ENCODE measurements around the gene BCL7B.
"Not testable (repeated sequence)": the region's sequence is repeated elsewhere in the genome, so short reads cannot be mapped to it uniquely, and the experiment has no call there.

Gene BCL7B

GRCh38 chr7:73532224-73532623, 25.3 kb downstream of the BCL7B start:
- no peak for FAIRE-seq

- no peak for FAIRE-seq
Measured at GRCh38 chr7:73530800-73531199, 26.7 kb downstream of the BCL7B start.

GRCh38 chr7:73526896-73527821, 30.3 kb downstream of the BCL7B start:
- no peak for FAIRE-seq

- not testable (repeated sequence) for FAIRE-seq
Measured at GRCh38 chr7:73526158-73526494, 31.4 kb downstream of the BCL7B start.

GRCh38 chr7:73522105-73522872, 35.2 kb downstream of the BCL7B start, which contains the start of gene BAZ1B:
Gene BAZ1B (minus strand): TSS chr7:73522293. CDS start chr7:73521933, 360 bp downstream.
- FAIRE-seq: peak; percentile 46

- no peak for FAIRE-seq
Measured at GRCh38 chr7:73521636-73522104, 35.8 kb downstream of the BCL7B start.

- FAIRE-seq: no peak
Measured at GRCh38 chr7:73520673-73521635, 36.5 kb downstream of the BCL7B start.

- no peak for FAIRE-seq
Measured at GRCh38 chr7:73519867-73520672, 37.4 kb downstream of the BCL7B start.

- no peak for FAIRE-seq
Measured at GRCh38 chr7:73518470-73518869, 39.0 kb downstream of the BCL7B start.

GRCh38 chr7:73517241-73517995, 40.1 kb downstream of the BCL7B start:
- no peak for FAIRE-seq

GRCh38 chr7:73515178-73515577, 42.3 kb downstream of the BCL7B start:
- no peak for FAIRE-seq

- FAIRE-seq: no peak
Measured at GRCh38 chr7:73512018-73512780, 45.3 kb downstream of the BCL7B start.

GRCh38 chr7:73509463-73509862, 48.0 kb downstream of the BCL7B start:
- FAIRE-seq: no peak

- FAIRE-seq: no peak
Measured at GRCh38 chr7:73507556-73507955, 49.9 kb downstream of the BCL7B start.

GRCh38 chr7:73504920-73505319, 52.6 kb downstream of the BCL7B start:
- no peak for FAIRE-seq

- no peak for FAIRE-seq
Measured at GRCh38 chr7:73504017-73504416, 53.5 kb downstream of the BCL7B start.

GRCh38 chr7:73503229-73503628, 54.3 kb downstream of the BCL7B start:
- FAIRE-seq: no peak

- FAIRE-seq: no peak
Measured at GRCh38 chr7:73496626-73497025, 60.9 kb downstream of the BCL7B start.

GRCh38 chr7:73495507-73495906, 62.0 kb downstream of the BCL7B start:
- not testable (repeated sequence) for FAIRE-seq

GRCh38 chr7:73489976-73490375, 67.5 kb downstream of the BCL7B start:
- no peak for FAIRE-seq
